CD4-positive, alpha-beta T cell treated with Interleukin-6 at 100 ng/mL for 8 hours (primary cell): Measurements from ENCODE around the gene ZNF76.
A peak's percentile ranks its signal among the peaks of the same experiment; 100 is the strongest.
"Not testable (repeated sequence)": the region's sequence is repeated elsewhere in the genome, so short reads cannot be mapped to it uniquely, and the experiment has no call there.

ENCODE experiments used
- DNase-seq: peaks from one replicate; pipeline ENCODE4 v3.0.0-alpha.2; 2020; ENCODE audit warnings: mixed read lengths, low spot score

The ZNF76 gene

DNA sequence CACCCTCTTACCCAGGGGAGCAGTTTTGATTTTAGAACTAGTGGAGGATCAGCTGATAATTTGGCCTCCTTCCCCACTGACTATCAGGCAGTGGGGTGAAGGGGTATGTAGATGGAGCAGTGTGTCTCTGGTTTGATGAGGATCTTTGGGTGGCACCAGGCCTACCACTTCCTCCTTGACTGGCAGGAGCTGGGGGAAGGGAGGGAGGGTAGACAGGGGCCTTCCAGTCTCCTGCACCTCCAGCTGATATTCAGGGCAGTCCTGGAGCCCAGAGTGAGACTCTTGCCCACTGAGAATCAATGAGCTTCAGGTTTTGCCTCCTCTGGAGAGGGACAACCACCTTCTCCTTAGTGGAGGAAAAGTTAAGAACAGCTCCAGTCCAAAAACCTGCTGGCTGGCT, 41.3 kb downstream of the ZNF76 start:
- peak; percentile 77 for DNase-seq

DNA sequence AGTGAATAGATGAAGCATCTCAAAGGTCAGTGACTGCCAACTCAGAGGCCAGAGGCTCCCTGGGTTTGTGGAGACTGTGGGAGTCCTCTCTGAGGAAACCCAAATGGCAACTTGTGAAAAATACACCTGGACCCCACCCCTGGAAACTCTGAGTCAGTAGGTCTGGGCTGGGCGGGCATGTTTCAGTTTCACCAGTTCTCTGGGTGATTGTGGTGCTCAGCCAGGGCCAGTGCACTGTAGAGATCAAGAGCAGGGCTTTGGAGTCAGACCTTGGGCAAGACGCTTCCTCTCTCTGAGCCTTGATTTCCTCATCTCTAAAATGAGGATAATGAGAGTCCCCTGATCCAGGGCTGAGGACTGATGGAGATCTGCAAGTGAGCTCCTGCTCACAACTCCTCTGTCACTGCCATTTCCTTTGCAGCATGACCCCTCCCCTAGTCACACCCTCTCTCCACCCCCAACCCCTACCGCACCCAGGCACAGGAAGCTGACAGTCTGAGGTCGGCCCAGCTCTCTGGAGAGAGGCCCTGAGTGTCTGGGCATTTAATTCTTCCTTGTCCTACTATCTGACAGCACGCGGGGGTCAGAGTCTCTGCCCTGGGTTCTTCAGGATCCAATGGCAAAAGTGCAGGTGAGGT, 43.2 kb downstream of the ZNF76 start:
- peak; percentile 89 for DNase-seq

DNA sequence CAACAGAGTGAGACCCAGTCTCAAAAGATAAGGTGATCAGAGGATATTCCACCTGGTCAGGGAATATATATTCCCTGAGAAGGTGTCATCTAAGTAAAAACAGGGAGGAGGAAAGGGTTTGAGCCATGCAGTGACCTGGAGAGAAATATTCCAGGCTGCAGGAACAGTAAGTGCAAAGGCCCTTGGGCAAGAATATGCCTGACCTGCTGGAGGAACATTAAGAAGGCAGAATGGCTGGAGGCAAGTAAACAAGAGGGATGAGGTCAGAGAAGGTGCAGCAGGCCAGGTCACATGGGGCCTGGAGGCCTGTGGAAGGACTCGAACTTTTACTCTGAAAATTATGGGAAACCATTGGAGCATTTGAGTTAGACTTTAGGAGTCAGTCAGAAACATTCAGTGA, 44.8 kb downstream of the ZNF76 start:
- no peak for DNase-seq

DNA sequence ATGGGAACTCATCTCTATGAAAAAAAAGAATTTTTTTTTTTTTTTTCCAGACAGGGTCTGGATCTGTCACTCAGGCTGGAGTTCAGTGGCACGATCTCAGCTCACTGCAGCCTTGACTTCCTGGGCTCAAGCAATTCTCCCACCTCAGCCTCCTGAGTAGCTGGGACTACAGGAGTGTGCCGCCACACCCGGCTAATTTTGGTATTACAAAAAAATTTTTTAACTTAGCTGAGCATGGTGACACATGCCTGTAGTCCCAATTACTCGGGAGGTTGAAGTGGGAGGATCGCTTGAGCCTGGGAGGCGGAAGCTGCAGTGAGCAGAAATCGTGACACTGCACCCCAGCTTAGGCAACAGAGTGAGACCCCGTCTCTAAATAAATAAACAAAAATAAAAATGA, 45.6 kb downstream of the ZNF76 start:
- DNase-seq, result peak; percentile 27

DNA sequence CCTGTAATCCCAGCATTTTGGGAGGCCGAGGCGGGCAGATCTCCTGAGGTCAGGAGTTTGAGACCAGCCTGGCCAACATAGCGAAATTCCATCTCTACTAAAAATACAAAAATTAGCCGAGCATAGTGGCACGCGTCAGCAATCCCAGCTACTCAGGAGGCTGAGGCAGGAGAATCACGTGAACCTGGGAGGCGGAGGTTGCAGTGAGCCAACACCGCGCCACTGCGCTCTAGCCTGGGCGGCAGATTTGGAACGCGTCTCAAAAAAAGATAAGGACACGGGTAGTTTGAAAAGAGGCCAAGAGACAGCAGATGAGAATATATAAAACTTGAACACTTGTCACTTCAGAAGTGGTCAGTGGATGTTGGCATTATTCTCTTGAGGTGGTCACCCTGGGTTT, 47.6 kb downstream of the ZNF76 start:
- not testable (repeated sequence) for DNase-seq

DNA sequence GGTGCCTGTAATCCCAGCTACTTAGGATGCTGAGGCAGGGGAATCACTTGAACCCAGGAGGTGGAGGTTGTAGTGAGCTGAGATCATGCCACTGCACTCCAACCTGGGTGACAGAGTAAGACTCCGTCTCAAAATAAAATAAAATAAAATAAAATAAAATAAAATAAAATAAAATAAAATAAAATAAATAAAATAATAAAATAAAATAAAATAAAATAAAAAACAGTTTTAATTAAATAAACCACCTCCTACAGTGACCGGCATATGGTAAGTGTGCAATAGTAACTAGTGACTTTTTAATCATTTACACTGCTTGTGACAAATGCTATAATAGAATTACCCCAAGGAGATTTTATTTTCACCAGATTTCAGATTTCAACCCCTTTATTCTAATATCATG, 49.0 kb downstream of the ZNF76 start:
- not testable (repeated sequence) for DNase-seq

DNA sequence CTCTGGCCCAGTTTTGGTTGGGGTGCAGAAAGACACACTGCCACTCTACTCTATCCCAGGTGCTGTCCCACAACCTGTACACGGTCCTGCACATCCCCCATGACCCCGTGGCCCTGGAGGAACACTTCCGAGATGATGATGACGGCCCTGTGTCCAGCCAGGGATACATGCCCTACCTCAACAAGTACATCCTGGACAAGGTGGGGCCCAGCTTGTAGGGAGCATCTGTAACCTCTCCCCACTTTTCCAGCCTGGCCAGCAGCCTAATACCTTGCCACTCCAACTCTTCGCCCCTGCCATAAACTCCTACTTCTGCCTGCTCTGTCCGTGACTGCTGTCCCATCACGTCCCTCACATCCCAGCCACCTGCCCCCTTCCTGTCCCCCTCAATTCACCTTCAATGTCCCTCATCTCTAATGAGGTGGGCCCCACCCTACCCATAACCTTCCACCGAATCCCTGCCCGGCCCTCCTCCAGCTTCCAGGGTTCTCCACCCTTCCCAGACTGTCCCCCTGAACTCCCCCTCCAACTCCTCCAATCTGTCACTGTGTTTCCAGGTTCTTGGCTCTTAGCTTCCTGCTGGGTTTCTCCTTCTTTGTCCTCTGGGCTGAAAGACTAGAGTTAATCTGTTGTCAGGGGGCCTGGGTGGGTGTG, 50.2 kb downstream of the ZNF76 start:
- no peak for DNase-seq

DNA sequence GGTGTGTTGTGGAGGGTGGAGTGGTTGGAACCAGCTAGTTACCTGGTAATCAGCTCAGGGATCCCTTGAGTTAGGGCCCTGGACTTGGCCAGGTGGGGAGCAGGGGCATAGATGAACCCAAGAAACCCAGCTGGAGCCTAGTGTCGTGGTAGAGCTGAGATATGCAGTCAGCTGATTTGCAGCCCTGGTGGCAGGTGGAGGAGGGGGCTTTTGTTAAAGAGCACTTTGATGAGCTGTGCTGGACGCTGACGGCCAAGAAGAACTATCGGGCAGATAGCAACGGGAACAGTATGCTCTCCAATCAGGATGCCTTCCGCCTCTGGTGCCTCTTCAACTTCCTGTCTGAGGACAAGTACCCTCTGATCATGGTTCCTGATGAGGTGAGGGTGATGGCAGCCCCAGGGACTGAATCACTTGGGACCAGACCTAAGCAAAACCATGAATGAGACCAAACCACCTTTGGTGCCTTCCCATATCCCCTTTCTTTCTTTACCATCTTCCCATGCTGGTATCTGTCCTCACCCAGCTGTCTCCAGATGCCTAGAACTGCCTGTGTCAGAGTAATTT, 50.8 kb downstream of the ZNF76 start:
- DNase-seq, result peak; percentile 21

DNA sequence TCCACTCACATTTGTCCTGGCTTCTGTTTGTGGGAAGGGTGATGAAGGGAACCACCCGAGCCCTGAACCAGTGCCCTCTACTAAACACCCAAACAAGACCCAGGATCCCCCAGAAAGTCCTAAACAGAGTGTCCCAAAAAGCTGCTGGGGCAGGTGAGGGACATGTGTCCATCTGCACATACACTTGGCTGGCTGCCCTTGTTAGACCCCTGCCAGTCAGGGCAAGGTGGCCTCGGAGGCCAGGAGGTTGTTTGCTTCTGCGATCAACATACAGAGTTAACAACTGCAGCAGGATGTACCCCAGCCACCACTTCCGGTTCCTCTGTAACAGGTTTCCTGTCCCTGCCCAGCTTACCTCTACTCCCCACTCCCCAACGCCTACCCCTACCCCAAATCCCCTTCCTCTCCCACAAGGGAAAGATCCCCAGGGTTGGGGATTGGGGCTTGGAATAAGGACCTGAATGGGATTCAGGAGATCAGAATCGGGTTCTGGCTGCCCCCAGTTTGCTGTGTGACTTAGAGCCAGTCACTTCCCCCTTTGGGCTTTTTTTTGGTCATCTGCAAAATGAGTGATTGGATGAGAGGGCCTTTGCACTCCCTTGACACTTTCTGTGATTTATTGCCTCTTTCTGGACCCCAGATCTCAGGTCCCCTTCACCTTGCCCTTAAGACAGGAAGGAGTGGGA, 52.0 kb downstream of the ZNF76 start:
- peak; percentile 77 for DNase-seq

DNA sequence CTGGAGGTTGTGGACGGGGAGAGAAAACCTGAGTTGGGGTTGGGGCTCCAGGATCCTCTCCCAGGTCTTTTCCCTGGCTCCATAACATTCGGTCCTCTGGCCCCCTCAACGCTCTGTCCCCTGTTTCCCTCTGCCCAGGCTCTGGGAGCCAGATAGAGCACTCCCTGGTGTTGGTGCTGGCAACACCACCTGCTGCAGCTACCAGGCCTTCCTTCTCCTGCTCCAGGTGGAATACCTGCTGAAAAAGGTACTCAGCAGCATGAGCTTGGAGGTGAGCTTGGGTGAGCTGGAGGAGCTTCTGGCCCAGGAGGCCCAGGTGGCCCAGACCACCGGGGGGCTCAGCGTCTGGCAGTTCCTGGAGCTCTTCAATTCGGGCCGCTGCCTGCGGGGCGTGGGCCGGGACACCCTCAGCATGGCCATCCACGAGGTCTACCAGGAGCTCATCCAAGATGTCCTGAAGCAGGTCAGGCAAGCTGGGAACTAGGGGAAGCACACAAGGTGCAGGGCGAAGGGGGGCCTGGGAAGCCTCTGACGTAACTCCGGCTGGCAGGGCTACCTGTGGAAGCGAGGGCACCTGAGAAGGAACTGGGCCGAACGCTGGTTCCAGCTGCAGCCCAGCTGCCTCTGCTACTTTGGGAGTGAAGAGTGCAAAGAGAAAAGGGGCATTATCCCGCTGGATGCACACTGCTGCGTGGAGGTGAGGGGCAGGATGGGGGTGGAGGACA, 52.7 kb downstream of the ZNF76 start:
- no peak for DNase-seq

DNA sequence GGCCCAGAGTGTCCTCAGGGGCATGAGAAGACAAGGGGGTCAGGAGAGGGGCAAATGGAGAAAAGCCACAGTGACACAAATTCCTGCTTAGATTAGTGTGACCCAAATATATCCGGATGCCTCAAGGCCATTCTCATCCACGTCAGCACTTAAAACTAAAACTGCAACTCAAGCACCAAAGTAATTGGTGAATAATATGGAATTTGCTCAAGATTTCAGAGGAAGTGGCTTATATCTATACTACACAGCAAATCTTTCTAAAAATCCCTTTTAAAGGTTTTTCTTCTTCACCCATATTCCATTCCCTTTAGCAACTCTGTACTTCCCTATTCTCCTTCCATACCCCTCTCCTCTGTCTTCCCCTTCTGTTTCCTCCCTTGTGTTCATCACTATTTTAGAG, 53.3 kb downstream of the ZNF76 start:
- DNase-seq, result no peak

DNA sequence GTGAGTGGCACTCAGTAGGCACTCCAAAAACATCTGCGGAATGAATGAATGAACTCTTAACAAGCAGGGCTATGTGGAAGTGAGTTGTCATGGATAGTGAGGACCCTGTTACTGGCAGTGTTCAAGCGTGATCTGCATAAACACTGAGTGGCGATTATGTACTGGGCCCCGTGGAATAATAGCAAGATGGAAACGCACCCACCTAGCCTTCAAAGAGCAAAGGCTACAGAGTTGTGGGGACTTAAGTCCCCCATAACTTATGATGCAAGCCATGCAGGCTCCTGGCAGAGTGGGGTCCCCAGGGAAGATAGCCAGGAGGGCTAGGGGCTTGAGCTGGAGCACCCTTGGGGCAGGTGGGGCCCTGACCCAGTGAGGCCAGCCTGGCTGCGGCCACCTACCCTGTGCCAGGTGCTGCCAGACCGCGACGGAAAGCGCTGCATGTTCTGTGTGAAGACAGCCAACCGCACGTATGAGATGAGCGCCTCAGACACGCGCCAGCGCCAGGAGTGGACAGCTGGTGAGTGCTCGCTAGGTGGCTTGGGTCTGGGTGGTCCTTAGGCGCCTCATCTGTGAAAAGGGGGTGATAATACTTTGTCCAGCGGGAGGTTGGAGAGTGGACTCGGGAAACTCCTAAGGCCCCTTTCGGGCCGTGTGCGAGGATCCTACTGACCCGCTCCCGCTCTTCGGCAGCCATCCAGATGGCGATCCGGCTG, 58.1 kb downstream of the ZNF76 start:
- no peak for DNase-seq

DNA sequence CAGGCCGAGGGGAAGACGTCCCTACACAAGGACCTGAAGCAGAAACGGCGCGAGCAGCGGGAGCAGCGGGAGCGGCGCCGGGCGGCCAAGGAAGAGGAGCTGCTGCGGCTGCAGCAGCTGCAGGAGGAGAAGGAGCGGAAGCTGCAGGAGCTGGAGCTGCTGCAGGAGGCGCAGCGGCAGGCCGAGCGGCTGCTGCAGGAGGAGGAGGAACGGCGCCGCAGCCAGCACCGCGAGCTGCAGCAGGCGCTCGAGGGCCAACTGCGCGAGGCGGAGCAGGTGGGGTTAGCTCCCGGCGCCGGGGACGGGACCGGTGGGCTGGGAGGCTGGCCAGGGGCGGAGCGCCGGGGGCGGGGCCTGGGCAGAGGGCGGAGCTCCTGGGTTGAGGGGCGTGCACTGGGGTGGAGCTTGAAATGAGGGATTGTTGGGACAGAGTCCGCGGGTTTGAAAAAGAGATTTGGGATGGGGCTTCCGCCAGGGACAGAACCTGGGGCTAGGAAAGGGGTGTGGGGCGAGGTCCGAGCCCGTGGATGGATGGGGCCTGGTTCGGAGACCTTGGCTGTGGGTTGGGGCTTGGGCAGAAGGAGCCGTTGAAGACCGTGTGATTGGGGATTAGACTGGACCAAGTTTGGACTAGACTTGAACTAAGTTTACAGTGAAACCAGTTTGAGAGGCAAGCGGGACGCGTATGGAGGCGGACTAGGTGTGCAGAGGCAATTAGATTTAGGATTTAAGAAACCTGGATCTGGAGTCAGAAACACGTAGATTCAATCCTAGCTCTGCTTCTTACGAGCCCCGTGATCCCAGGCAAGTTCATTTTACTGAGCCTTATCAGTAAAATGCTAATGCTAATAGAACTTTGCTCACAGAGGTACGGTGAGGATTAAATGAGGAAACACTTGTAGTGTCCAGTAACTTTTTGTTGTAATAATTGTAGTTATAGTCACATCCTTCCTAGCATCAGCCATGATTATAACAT, 58.9 kb downstream of the ZNF76 start:
- no peak for DNase-seq

DNA sequence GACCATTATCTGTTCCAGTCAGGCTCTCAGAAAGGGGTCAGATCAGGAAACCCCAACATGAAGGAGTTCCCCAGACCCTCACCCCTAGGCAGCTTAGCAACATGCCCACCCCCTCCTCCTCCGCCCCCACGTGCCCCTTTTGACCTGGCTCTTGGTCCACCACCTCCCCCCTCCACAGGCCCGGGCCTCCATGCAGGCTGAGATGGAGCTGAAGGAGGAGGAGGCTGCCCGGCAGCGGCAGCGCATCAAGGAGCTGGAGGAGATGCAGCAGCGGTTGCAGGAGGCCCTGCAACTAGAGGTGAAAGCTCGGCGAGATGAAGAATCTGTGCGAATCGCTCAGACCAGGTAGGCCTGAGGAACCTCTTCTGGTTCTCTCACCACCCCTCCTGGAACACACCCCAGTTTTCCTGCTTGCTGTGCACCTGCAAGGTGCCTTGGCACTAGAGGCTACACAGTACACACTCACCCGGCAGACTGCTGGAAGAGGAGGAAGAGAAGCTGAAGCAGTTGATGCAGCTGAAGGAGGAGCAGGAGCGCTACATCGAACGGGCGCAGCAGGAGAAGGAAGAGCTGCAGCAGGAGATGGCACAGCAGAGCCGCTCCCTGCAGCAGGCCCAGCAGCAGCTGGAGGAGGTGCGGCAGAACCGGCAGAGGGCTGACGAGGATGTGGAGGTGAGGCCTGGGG, 60.0 kb downstream of the ZNF76 start:
- DNase-seq, result no peak

DNA sequence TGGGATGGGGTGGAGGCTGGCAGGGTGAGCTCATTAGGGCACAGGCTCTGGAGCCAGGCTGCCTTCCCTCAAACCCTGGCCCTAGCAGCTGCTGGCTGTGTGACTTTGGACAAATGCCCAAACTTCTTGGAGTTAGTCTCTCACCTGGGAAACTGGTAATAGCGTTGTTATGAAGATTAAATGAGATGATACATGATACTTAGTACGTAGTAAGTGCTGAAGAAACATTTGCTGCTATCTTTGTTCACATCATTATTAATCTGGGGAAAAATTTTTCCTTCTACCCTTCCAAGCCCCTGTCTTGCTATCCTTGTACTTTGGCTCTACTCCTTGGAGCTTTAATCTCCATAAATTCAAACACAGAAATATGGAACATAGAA, 60.5 kb downstream of the ZNF76 start:
- no peak for DNase-seq

DNA sequence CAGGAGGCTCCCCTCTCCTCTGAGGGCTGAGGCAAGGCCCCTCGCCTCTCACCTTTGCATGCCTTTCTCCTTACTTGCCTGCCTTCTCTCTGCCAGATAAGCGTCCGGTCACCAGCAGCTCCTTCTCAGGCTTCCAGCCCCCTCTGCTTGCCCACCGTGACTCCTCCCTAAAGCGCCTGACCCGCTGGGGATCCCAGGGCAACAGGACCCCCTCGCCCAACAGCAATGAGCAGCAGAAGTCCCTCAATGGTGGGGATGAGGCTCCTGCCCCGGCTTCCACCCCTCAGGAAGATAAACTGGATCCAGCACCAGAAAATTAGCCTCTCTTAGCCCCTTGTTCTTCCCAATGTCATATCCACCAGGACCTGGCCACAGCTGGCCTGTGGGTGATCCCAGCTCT, 61.6 kb downstream of the ZNF76 start:
- DNase-seq, result no peak

DNA sequence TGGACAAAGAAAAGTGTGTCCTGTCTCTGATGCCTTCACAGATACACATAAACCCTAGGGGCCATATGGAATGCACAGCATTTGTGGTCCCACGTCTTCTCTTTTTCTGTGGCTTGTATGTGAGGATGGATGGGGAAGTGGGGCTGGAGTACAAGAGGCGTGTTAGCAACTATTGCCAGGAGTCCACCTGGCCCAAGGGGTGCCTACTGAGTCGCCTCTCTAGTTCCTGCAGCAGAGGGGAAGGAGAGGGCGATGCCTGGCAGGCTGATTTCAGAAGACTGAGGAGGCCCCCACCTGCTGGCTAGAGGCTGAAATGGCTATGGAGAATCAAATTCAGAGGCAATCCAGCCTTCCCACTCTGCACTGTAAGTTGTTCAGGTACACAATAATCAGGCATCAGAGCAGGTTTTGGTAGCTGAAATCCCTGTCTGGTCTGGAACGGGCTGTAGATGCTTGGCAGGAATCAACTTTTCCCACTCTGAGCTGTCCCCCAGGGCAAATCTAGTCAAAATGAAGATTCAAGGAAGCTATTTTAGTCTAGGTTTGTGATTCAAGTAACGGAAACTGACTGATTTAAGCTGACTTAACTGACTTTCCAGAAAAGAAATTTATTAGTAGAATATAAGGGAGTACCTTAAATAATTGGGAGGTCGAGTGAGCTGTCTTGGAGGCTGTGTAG, 68.0 kb downstream of the ZNF76 start:
- DNase-seq, result peak; percentile 81

DNA sequence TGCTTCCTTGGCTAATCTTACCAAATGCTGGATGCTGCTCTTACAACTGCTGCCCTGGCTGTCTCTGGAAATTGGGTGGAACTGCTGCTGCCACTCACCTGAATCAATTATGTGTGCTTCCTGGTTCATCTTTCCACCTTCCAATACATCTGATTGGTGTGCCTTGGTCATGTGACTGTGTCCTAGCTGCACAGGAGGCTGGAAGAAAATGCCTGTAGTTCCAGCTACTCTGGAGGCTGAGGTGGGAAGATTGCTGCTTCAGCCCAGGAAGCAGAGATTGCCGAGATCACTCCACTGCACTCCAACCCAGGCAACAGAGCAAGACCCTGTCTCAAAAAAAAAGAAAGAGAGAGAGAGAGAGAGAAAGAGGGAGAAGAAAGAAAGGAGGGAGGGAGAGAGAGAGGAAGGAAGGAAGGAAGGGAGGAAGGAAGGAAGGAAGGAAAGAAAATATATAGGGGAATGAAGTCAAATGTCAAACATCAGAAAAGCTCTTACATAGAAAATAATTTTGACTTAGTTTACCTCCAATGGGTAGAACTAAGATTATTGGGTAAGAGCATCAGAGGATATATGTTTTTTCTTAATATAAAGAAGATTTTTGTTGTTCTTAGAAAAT, 68.7 kb downstream of the ZNF76 start:
- DNase-seq, result no peak

DNA sequence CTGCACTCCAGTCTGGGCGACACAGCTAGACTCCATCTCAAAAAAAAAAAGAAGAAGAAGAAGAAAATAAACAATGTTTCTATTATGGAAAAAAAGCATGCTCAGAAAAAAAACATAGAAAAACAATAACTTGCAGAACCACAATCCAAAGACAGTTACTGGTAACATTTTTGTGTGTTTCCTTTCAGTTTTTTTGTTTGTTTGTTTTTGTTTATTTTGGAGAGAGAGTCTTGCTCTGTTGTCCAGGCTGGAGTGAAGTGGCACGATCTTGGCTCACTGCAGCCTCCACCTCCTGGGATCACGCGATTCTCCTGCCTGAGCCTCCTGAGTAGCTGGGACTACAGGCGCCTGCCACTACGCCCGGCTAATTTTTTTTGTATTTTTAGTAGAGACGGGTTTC, 69.4 kb downstream of the ZNF76 start:
- not testable (repeated sequence) for DNase-seq
